SU-DHL-6 (cell line): ENCODE measurements around the gene COX6B2.

Experiments
- H2AFZ ChIP-seq: fragments of 200-600 bp; sonication (generic); 2 replicates; pipeline ENCODE4 v1.6.1; 2014; ENCODE audit warnings: low read depth, mild to moderate bottlenecking, moderate library complexity, mixed read lengths, antibody characterized with exemption, low read length; ENCODE audit not compliant: severe bottlenecking
- H3F3A ChIP-seq: fragments of 200-600 bp; shearing (Covaris generic); 2 replicates; pipeline ENCODE4 v1.6.0; 2016; ENCODE audit warnings: antibody characterized with exemption, mild to moderate bottlenecking; ENCODE audit not compliant: insufficient read depth
- H3K27ac ChIP-seq: fragments of 200-600 bp; sonication (generic); 2 replicates; pipeline ENCODE4 v1.5.1; 2016; ENCODE audit warnings: low read depth, mild to moderate bottlenecking, low read length, moderate library complexity, mixed read lengths
- H3K27me3 ChIP-seq: fragments of 200-600 bp; sonication (generic), shearing (Covaris generic); 2 replicates; pipeline ENCODE4 v1.6.0; 2014; ENCODE audit warnings: mild to moderate bottlenecking, low read length
- H3K36me3 ChIP-seq: fragments of 200-600 bp; sonication (generic); 2 replicates; pipeline ENCODE4 v1.6.1; 2014; ENCODE audit warnings: mild to moderate bottlenecking, low read length, mixed read lengths
- H3K4me2 ChIP-seq: fragments of 300-600, 200-600 bp; shearing (Covaris generic), sonication (generic); 2 replicates; pipeline ENCODE4 v1.6.0; 2014; ENCODE audit warnings: low read length, low read depth, mild to moderate bottlenecking; ENCODE audit not compliant: poor library complexity, severe bottlenecking
- H3K4me3 ChIP-seq: fragments of 200-600 bp; sonication (generic); 2 replicates; pipeline ENCODE4 v1.5.1; 2014; ENCODE audit warnings: antibody characterized with exemption, low read length, mild to moderate bottlenecking, mixed read lengths; ENCODE audit not compliant: insufficient read depth, poor library complexity, severe bottlenecking
- H3K79me2 ChIP-seq: fragments of 200-600 bp; sonication (generic); 2 replicates; pipeline ENCODE4 v1.6.1; 2014; ENCODE audit warnings: mild to moderate bottlenecking, low read length, moderate library complexity; ENCODE audit not compliant: insufficient read depth
- H3K9ac ChIP-seq: fragments of 200-600 bp; sonication (generic); 2 replicates; pipeline ENCODE4 v1.7.0; 2014; ENCODE audit warnings: mild to moderate bottlenecking, low read length
- H3K9me2 ChIP-seq: fragments of 200-600 bp; sonication (generic); replicated peaks from 2 replicates; pipeline ENCODE4 v1.6.1; 2014; ENCODE audit warnings: low read length; ENCODE audit not compliant: insufficient read depth
- H3K9me3 ChIP-seq: fragments of 200-600 bp; sonication (generic); 2 replicates; pipeline ENCODE4 v1.6.1; 2014; ENCODE audit warnings: low read length, mixed read lengths; ENCODE audit not compliant: insufficient read depth
- H4K20me1 ChIP-seq: fragments of 200-600 bp; sonication (generic); 2 replicates; pipeline ENCODE4 v1.6.1; 2014; ENCODE audit warnings: low read depth, mild to moderate bottlenecking, antibody characterized with exemption, low read length, moderate library complexity, mixed read lengths
- EZH2phosphoT487 ChIP-seq: fragments of 200-600 bp; sonication (generic), shearing (Covaris generic); conservative IDR thresholded peaks from 2 replicates; pipeline ENCODE4 v1.6.1; 2018; ENCODE audit warnings: mild to moderate bottlenecking, antibody characterized with exemption, low read length, moderate library complexity, mixed read lengths
- TF ChIP-seq, protein P1 (sequence below): fragments of 200-600 bp; sonication (generic); IDR thresholded peaks from one replicate; pipeline ENCODE4 v1.5.1; 2017; ENCODE audit warnings: antibody characterized with exemption, mild to moderate bottlenecking, low read length, moderate library complexity; ENCODE audit not compliant: insufficient read depth, poor library complexity, severe bottlenecking

The COX6B2 gene

DNA sequence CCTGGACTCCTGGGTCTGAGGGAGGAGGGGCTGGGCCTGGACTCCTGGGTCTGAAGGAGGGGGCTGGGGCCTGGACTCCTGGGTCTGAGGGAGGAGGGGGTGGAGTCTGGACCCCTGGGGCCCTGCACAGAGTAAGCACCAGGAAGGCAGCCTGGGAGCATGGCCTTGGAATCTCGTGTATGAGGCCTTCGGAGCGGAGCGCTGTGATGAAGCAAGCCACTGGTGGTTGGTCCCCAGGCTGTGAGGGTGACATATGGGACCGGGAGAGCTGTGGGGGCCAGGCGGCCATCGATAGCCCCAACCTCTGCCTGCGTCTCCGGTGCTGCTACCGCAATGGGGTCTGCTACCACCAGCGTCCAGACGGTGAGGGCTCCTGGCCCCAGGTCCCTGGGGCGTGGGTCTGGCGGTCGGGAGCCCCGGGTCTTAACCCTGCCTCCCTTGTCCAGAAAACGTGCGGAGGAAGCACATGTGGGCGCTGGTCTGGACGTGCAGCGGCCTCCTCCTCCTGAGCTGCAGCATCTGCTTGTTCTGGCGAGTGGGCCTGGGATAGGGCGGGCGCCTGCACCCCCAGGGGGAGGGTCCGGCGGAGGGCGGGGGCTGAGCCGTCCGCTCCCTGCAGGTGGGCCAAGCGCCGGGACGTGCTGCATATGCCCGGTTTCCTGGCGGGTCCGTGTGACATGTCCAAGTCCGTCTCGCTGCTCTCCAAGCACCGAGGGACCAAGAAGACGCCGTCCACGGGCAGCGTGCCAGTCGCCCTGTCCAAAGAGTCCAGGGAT, 23.0 kb upstream of the COX6B2 start:
- TF ChIP-seq, protein P1, sequence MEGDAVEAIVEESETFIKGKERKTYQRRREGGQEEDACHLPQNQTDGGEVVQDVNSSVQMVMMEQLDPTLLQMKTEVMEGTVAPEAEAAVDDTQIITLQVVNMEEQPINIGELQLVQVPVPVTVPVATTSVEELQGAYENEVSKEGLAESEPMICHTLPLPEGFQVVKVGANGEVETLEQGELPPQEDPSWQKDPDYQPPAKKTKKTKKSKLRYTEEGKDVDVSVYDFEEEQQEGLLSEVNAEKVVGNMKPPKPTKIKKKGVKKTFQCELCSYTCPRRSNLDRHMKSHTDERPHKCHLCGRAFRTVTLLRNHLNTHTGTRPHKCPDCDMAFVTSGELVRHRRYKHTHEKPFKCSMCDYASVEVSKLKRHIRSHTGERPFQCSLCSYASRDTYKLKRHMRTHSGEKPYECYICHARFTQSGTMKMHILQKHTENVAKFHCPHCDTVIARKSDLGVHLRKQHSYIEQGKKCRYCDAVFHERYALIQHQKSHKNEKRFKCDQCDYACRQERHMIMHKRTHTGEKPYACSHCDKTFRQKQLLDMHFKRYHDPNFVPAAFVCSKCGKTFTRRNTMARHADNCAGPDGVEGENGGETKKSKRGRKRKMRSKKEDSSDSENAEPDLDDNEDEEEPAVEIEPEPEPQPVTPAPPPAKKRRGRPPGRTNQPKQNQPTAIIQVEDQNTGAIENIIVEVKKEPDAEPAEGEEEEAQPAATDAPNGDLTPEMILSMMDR = no peak
- TF ChIP-seq EZH2phosphoT487 = no peak
- no peaks in the 10 kb centered on the region for H3K27me3 ChIP-seq
- H3K4me2 ChIP-seq = no peak overlapping the region
- H4K20me1 ChIP-seq = no peaks in the 10 kb centered on the region
- no peak overlapping the region for H3K4me3 ChIP-seq
- H3K9ac ChIP-seq = no peak overlapping the region
- H3K79me2 ChIP-seq = no peaks in the 10 kb centered on the region
- H3K36me3 ChIP-seq = no peaks in the 10 kb centered on the region
- H3F3A ChIP-seq = no peaks in the 10 kb centered on the region
- H2AFZ ChIP-seq = no peak overlapping the region
- H3K9me2 ChIP-seq = no peaks in the 10 kb centered on the region
- H3K9me3 ChIP-seq = no peaks in the 10 kb centered on the region
- no peak overlapping the region for H3K27ac ChIP-seq

DNA sequence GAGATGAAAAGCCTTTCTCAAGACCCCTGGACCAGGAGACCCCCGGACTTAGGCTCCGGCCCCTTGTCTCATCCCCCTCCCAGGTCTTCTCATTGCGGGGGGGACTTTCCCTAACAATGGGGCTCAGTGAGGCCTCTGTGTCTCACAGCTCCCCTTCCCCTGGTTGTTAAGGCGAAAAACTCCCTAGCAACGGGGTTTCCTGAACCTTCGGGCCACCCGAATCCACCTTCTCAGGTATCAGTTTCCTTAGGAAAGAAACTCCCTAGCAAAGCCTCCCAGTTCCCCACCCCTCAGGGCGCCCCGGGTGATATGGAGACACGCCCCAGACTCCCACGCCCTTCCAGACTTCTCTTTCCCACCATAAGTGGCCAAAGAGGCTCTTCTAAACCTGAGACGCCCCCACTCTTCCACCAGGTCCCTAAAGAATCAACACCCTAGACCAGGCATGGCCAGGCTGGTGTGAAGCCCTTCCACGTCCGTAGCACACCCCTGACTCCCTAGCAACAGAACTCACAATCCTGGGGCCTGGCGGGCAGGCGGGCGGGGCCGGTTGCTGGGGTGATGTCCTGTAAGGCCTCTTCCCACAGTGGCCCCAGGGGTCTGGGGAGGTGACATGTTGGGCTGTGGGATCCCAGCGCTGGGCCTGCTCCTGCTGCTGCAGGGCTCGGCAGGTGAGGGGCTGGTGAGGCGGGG, 21.9 kb upstream of the COX6B2 start, which contains the start of gene TMEM190:
Gene TMEM190, plus strand, starts transcription at position 586 of the 693 bp plus-strand sequence. Its CDS starts 28 bp downstream, at position 614.
- H3K9me3 ChIP-seq = no peaks in the 10 kb centered on the region
- TF ChIP-seq, protein P1 = no peak
- TF ChIP-seq EZH2phosphoT487 = no peak
- no peak within 1 kb of the TSS for H3K4me2 ChIP-seq
- no peaks in the 10 kb centered on the region for H3F3A ChIP-seq
- H3K9me2 ChIP-seq = no peaks in the 10 kb centered on the region
- H2AFZ ChIP-seq = no peak within 1 kb of the TSS
- no peaks in the 10 kb centered on the region for H3K27me3 ChIP-seq
- no peaks in the 10 kb centered on the region for H3K36me3 ChIP-seq
- H3K79me2 ChIP-seq = no peaks in the 10 kb centered on the region
- no peak within 1 kb of the TSS for H3K4me3 ChIP-seq
- H3K27ac ChIP-seq = no peak within 1 kb of the TSS
- no peaks in the 10 kb centered on the region for H4K20me1 ChIP-seq
- no peak within 1 kb of the TSS for H3K9ac ChIP-seq

DNA sequence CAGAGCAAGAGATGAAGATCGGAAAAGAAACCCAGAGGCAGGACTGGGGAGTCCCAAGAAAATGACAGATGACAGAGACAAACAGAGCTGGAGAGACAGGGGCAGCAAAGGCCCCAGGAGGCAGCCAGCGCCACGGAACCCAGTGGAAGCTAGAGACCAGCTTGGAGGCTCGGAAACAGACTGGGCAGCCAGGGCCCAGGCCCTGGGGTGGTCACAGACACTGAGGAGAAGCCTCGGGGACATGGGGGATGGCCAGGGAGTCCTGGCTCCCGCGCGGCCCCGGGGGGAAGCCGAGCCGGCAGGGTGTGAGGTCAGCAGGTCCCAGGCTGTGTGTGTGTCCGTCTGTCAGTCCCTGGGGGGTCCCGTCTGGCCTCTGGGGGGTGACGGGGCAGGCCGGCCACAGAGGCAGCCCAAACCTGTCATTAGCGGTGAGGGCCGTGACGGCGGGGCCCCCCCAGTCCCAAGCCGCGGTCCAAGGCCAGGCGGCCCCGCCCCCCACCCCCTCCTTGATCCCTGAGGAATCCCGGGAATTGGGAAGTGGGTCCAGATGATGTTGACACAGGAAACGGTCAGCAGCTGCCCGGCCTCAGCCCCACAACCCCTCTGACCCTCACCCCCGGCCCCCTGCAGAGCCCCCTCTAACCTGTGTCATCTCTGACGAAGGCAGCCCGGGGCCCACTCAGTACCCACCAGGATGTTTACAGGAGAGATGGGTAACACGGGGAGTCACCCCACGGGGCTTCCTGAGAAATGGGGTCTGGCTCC, 19.7 kb upstream of the COX6B2 start:
- Histone ChIP-seq H3K4me2 (no peak overlapping the region), H2AFZ (no peak overlapping the region), H4K20me1 (no peaks in the 10 kb centered on the region), H3K9ac (no peak overlapping the region), H3K36me3 (no peaks in the 10 kb centered on the region), H3K79me2 (no peaks in the 10 kb centered on the region), H3F3A (no peaks in the 10 kb centered on the region), H3K9me3 (no peaks in the 10 kb centered on the region), H3K4me3 (no peak overlapping the region), H3K9me2 (no peaks in the 10 kb centered on the region), H3K27me3 (no peaks in the 10 kb centered on the region), H3K27ac (no peak overlapping the region)
- TF ChIP-seq, protein P1 = no peak
- TF ChIP-seq EZH2phosphoT487 = no peak
